ENCODE measurements around the gene ANGPT4. TPM values are rescaled to one million over a fixed set of nuclear protein-coding genes. Genes with fewer than 3 reads are reported as not detected.

Gene ANGPT4
- total RNA-seq, 1 experiment from 2014 or later = not detected

- no TSS peak for BruUV-seq (replicated peaks)
- no peaks in the 10 kb centered on the region for H3K27me3 ChIP-seq (ENCODE audit: control insufficient read depth, insufficient read depth, low read length)
- no peak overlapping the region for H3K4me3 ChIP-seq (ENCODE audit: low read depth in 2 of 2, low read length in 2 of 2)
- in situ Hi-C loops (cut with HindIII; ENCODE audit: low pct_unique_long_range_greater_than_20kb, low sequenced_read_pairs) (no loop called here), intact Hi-C loops (cut with micrococcal nuclease; ENCODE audit: unreplicated experiment) (no loop called here)
- ChIA-PET POLR2A (no interaction called here), CTCF (no interaction called here)
- no peak for DNase-seq (ENCODE audit: low read depth, low spot score)
- H3K36me3 ChIP-seq (ENCODE audit: control insufficient read depth, insufficient read depth, low read length) = no peaks in the 10 kb centered on the region
- no peaks in the 10 kb centered on the region for H3K4me1 ChIP-seq (ENCODE audit: control insufficient read depth, insufficient read depth, low read length)
- no peak overlapping the region for H3K27ac ChIP-seq (ENCODE audit: low read length)
- no peaks in the 10 kb centered on the region for H3K9me3 ChIP-seq (ENCODE audit: control insufficient read depth, insufficient read depth, low read depth, low read length)
- ATAC-seq = no peak
- TF ChIP-seq POLR2AphosphoS5 (IDR thresholded peaks at IDR 0.05; ENCODE audit: low read depth, low read length) (no peak), CTCF (IDR thresholded peaks at IDR 0.05) (no peak), TCF7L2 (IDR thresholded peaks at IDR 0.05; ENCODE audit: low read depth, low read length) (no peak), SIN3A (IDR thresholded peaks at IDR 0.05; ENCODE audit: borderline replicate concordance, insufficient read depth, low read depth, low read length) (no peak)
- TF ChIP-seq, protein P1, sequence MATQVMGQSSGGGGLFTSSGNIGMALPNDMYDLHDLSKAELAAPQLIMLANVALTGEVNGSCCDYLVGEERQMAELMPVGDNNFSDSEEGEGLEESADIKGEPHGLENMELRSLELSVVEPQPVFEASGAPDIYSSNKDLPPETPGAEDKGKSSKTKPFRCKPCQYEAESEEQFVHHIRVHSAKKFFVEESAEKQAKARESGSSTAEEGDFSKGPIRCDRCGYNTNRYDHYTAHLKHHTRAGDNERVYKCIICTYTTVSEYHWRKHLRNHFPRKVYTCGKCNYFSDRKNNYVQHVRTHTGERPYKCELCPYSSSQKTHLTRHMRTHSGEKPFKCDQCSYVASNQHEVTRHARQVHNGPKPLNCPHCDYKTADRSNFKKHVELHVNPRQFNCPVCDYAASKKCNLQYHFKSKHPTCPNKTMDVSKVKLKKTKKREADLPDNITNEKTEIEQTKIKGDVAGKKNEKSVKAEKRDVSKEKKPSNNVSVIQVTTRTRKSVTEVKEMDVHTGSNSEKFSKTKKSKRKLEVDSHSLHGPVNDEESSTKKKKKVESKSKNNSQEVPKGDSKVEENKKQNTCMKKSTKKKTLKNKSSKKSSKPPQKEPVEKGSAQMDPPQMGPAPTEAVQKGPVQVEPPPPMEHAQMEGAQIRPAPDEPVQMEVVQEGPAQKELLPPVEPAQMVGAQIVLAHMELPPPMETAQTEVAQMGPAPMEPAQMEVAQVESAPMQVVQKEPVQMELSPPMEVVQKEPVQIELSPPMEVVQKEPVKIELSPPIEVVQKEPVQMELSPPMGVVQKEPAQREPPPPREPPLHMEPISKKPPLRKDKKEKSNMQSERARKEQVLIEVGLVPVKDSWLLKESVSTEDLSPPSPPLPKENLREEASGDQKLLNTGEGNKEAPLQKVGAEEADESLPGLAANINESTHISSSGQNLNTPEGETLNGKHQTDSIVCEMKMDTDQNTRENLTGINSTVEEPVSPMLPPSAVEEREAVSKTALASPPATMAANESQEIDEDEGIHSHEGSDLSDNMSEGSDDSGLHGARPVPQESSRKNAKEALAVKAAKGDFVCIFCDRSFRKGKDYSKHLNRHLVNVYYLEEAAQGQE (IDR thresholded peaks at IDR 0.05; ENCODE audit: insufficient read depth in 1 of 2, low read depth in 2 of 2, low read length in 1 of 2) = no peak
Observed at GRCh38 chr20:821046-821730, 94.9 kb downstream of the ANGPT4 start.

GRCh38 chr20:820323-820953 lies 95.7 kb downstream of the ANGPT4 start:
- no TSS peak for BruUV-seq (replicated peaks)

More at GRCh38 chr20:820323-820953, 95.7 kb downstream of the ANGPT4 start:
- intact Hi-C loops (cut with micrococcal nuclease; ENCODE audit: unreplicated experiment) (no loop called here), in situ Hi-C loops (cut with HindIII; ENCODE audit: low pct_unique_long_range_greater_than_20kb, low sequenced_read_pairs) (no loop called here)
- POLR2A ChIA-PET = no interaction called here
- H3K9me3 ChIP-seq (ENCODE audit: control insufficient read depth, insufficient read depth, low read depth, low read length) = no peaks in the 10 kb centered on the region
- H3K27me3 ChIP-seq (ENCODE audit: control insufficient read depth, insufficient read depth, low read length) = no peaks in the 10 kb centered on the region
- H3K4me1 ChIP-seq (ENCODE audit: control insufficient read depth, insufficient read depth, low read length) = no peaks in the 10 kb centered on the region
- CTCF ChIA-PET = no interaction called here
- H3K27ac ChIP-seq (ENCODE audit: low read length) = no peak overlapping the region
- no peak for TF ChIP-seq TCF7L2 (IDR thresholded peaks at IDR 0.05; ENCODE audit: low read depth, low read length)
- no peak for TF ChIP-seq CTCF (IDR thresholded peaks at IDR 0.05)
- no peaks in the 10 kb centered on the region for H3K36me3 ChIP-seq (ENCODE audit: control insufficient read depth, insufficient read depth, low read length)
- no peak overlapping the region for H3K4me3 ChIP-seq (ENCODE audit: low read depth in 2 of 2, low read length in 2 of 2)
- no peak for ATAC-seq
- no peak for DNase-seq (ENCODE audit: low read depth, low spot score)

Other genes starting within 250 kb of the ANGPT4 start
- gene SCRT2, start 240.5 kb downstream of the ANGPT4 start, total RNA-seq (2021; ENCODE audit: unreplicated experiment) = not detected
- 6.4 TPM for gene SLC52A3, start 147.8 kb downstream of the ANGPT4 start, total RNA-seq (2021; ENCODE audit: unreplicated experiment)
- gene FAM110A, start 82.6 kb downstream of the ANGPT4 start, total RNA-seq (2021; ENCODE audit: unreplicated experiment) = 7.8 TPM
- 0.54 TPM for gene RSPO4, start 86.0 kb upstream of the ANGPT4 start, total RNA-seq (2021; ENCODE audit: unreplicated experiment)
- 161 TPM for gene PSMF1, start 202.3 kb upstream of the ANGPT4 start, total RNA-seq (2021; ENCODE audit: unreplicated experiment)